ENCODE data around the gene RBBP6. TPM values are rescaled to one million over a fixed set of nuclear protein-coding genes. Genes with fewer than 3 reads are reported as not detected.

RBBP6 gene, protein sequence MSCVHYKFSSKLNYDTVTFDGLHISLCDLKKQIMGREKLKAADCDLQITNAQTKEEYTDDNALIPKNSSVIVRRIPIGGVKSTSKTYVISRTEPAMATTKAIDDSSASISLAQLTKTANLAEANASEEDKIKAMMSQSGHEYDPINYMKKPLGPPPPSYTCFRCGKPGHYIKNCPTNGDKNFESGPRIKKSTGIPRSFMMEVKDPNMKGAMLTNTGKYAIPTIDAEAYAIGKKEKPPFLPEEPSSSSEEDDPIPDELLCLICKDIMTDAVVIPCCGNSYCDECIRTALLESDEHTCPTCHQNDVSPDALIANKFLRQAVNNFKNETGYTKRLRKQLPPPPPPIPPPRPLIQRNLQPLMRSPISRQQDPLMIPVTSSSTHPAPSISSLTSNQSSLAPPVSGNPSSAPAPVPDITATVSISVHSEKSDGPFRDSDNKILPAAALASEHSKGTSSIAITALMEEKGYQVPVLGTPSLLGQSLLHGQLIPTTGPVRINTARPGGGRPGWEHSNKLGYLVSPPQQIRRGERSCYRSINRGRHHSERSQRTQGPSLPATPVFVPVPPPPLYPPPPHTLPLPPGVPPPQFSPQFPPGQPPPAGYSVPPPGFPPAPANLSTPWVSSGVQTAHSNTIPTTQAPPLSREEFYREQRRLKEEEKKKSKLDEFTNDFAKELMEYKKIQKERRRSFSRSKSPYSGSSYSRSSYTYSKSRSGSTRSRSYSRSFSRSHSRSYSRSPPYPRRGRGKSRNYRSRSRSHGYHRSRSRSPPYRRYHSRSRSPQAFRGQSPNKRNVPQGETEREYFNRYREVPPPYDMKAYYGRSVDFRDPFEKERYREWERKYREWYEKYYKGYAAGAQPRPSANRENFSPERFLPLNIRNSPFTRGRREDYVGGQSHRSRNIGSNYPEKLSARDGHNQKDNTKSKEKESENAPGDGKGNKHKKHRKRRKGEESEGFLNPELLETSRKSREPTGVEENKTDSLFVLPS (N-terminal part only)
- total RNA-seq = 10 to 100 TPM; 31.8 to 57.8 (median 43.6) TPM
- 10 to 100 TPM; 33.7 to 49.3 (median 44.7) TPM for polyA plus RNA-seq
- long read RNA-seq, donor 1, transcript RBBP6-213 (1 exons, 1,946 nt) = major isoform, 6 of 10 reads
- long read RNA-seq, donor 1, partial matches to known transcripts = 0 of 10 reads
- long read RNA-seq, donor 1, other reads (novel, unspliced or antisense) = 0 of 10 reads
- long read RNA-seq, donor 2, transcript RBBP6-213 (1 exons, 1,946 nt) = major isoform, 5 of 6 reads
- long read RNA-seq, donor 2, partial matches to known transcripts = 0 of 6 reads
- long read RNA-seq, donor 2, other reads (novel, unspliced or antisense) = 0 of 6 reads
- long read RNA-seq, donor 3, transcript RBBP6-213 (1 exons, 1,946 nt) = major isoform, 5 of 7 reads
- long read RNA-seq, donor 3, partial matches to known transcripts = 0 of 7 reads
- long read RNA-seq, donor 3, other reads (novel, unspliced or antisense) = 0 of 7 reads
- long read RNA-seq, donor 4, partial matches to known transcripts = 4 of 7 reads
- long read RNA-seq, donor 4, other reads (novel, unspliced or antisense) = 2 of 7 reads
- long read RNA-seq, donor 5, full-length matches to known transcripts = 9 of 37 reads
- long read RNA-seq, donor 5, partial matches to known transcripts = 12 of 37 reads
- long read RNA-seq, donor 5, other reads (novel, unspliced or antisense) = 16 of 37 reads
- long read RNA-seq, donor 6, partial matches to known transcripts = 3 of 6 reads
- long read RNA-seq, donor 6, other reads (novel, unspliced or antisense) = 2 of 6 reads
- long read RNA-seq, donor 7, partial matches to known transcripts = 0 of 4 reads
- long read RNA-seq, donor 7, other reads (novel, unspliced or antisense) = 0 of 4 reads
- long read RNA-seq, donor 8, transcript RBBP6-213 (1 exons, 1,946 nt) = major isoform, 6 of 9 reads
- long read RNA-seq, donor 8, partial matches to known transcripts = 0 of 9 reads
- long read RNA-seq, donor 8, other reads (novel, unspliced or antisense) = 0 of 9 reads
- long read RNA-seq, donor 9, transcript RBBP6-213 (1 exons, 1,946 nt) = major isoform, 14 of 17 reads
- long read RNA-seq, donor 9, partial matches to known transcripts = 0 of 17 reads
- long read RNA-seq, donor 9, other reads (novel, unspliced or antisense) = 0 of 17 reads
- long read RNA-seq, donor 10, partial matches to known transcripts = 0 of 5 reads
- long read RNA-seq, donor 10, other reads (novel, unspliced or antisense) = 0 of 5 reads

GRCh38 chr16:24539295-24539849 lies at the start of gene RBBP6:
Gene RBBP6 (plus strand): TSS chr16:24539566. CDS start chr16:24540627, 1,061 bp downstream.
- peak; percentile 94 to 97 (median 96) for DNase-seq
- Histone ChIP-seq H3K36me3 (replicated peaks in 1 of 2) (no peaks in the 10 kb centered on the region), H3K27me3 (no peaks in the 10 kb centered on the region), H3K9me3 (replicated peaks in 1 of 3) (no peaks in the 10 kb centered on the region), H3K4me3 (peak within 1 kb of the TSS; percentile 64 to 92 (median 74)), H3K4me1 (replicated peaks in 1 of 2) (peaks cover 27 to 29% of the 10 kb centered on the region in 2 donors), H3K27ac (peak within 1 kb of the TSS; percentile 95 to 100 (median 100))
- 0% methylated on average over 10 to 68 of the region's 68 CpGs for WGBS, 4 donors
- intact Hi-C loops (cut with DNase I) = no loop called here
- TF ChIP-seq, protein P1, sequence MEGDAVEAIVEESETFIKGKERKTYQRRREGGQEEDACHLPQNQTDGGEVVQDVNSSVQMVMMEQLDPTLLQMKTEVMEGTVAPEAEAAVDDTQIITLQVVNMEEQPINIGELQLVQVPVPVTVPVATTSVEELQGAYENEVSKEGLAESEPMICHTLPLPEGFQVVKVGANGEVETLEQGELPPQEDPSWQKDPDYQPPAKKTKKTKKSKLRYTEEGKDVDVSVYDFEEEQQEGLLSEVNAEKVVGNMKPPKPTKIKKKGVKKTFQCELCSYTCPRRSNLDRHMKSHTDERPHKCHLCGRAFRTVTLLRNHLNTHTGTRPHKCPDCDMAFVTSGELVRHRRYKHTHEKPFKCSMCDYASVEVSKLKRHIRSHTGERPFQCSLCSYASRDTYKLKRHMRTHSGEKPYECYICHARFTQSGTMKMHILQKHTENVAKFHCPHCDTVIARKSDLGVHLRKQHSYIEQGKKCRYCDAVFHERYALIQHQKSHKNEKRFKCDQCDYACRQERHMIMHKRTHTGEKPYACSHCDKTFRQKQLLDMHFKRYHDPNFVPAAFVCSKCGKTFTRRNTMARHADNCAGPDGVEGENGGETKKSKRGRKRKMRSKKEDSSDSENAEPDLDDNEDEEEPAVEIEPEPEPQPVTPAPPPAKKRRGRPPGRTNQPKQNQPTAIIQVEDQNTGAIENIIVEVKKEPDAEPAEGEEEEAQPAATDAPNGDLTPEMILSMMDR (IDR thresholded peaks at IDR 0.05) = peak in 3 of 6 experiments; percentile 18 to 48 (median 40)
- peak; percentile 98 to 100 for TF ChIP-seq POLR2A (IDR thresholded peaks at IDR 0.05)

DNA sequence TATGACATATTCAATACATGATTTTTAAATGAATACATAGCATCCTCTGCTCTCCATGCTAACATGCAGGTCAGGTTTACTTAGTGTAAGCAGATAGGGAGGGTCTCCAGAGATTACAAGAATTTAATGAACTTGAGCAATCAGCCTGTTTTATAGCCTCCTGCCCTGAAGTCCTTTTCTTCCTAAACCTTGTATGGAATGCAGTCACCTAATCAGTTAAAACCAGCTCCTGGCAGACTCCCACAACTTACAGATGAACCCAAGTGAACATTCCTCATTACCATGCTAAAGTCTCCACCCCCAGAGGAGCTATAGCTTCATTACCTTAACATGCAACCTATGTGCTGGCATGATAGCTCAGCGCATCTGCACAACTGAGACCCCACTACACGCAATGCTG lies 48.5 kb upstream of the RBBP6 start:
- Histone ChIP-seq H3K27me3 (peaks cover 5% of the 10 kb centered on the region), H3K27ac (no peak overlapping the region), H3K36me3 (replicated peaks in 1 of 2) (no peaks in the 10 kb centered on the region), H3K4me1 (replicated peaks in 1 of 2) (no peaks in the 10 kb centered on the region), H3K4me3 (no peak overlapping the region), H3K9me3 (replicated peaks in 1 of 3) (no peaks in the 10 kb centered on the region)
- no peak for TF ChIP-seq POLR2A (IDR thresholded peaks at IDR 0.05)
- TF ChIP-seq, protein P1 (IDR thresholded peaks at IDR 0.05) = no peak
- DNase-seq = no peak
- 65 to 74% (median 71%) methylated on average over 2 of the region's 2 CpGs for WGBS, 4 donors
- intact Hi-C loops (cut with DNase I) = no loop called here

GRCh38 chr16:24491731-24492130 lies 47.6 kb upstream of the RBBP6 start:
- DNase-seq = no peak
- intact Hi-C loops (cut with DNase I) = no loop called here
- H3K36me3 ChIP-seq (replicated peaks in 1 of 2) = no peaks in the 10 kb centered on the region
- WGBS, 4 donors = 52 to 81% (median 62%) methylated on average over 1 to 2 of the region's 2 CpGs
- H3K9me3 ChIP-seq (replicated peaks in 1 of 3) = no peaks in the 10 kb centered on the region
- no peaks in the 10 kb centered on the region for H3K4me1 ChIP-seq (replicated peaks in 1 of 2)
- no peak overlapping the region for H3K27ac ChIP-seq
- no peak for TF ChIP-seq POLR2A (IDR thresholded peaks at IDR 0.05)
- TF ChIP-seq, protein P1 (IDR thresholded peaks at IDR 0.05) = no peak
- H3K27me3 ChIP-seq = peaks cover 5% of the 10 kb centered on the region
- H3K4me3 ChIP-seq = no peak overlapping the region

Data from adrenal gland (tissue), 19 donors.